Activated CD8-positive, alpha-beta memory T cell treated with anti-CD3 and anti-CD28 coated beads, Interleukin-2, amount 50 U/mL, for 48 hours (primary cell): ENCODE data around the gene TUT4.

Source experiments
- DNase-seq: peaks from one replicate; pipeline ENCODE4 v3.0.0-alpha.2; 2020

The TUT4 gene

DNA sequence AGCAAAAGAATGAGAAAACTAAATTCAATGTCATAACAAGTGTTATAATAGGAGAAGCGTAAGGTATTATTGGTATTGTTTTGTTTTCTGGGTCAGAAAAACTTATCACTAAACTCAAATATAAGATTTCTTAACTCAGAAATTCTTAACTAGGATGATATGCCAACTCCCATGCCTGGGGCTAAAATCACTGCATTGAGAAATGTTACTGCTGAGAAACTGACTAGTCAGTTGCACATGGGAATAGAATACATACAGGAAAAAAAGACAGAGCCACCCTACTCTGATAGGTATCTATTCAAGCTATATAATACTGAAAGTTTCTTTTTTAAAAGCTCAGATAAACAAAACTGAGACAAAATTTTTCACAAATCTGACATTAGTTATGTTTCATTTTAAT, 92.2 kb downstream of the TUT4 start:
- no peak for DNase-seq

DNA sequence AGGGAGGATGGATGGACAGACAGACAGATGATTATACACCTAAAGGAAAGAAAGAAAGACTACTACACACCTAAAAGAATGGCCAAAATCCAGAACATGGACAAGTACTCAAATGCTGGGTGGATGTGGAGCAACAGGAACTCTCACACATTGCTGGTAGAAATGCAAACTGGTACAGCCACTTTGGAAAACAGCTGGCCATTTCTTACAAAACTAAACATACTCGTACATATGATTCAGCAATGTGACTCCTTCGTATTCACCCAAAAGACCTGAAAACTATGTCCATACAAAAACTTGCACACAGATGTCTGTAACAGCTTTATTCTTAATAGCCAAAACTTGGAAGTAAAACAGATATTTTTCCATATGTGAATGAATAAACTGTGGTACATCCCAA, 97.2 kb downstream of the TUT4 start:
- no peak for DNase-seq

GRCh38 chr1:52454779-52455178, 98.1 kb downstream of the TUT4 start:
- no peak for DNase-seq

GRCh38 chr1:52454127-52454526, 98.8 kb downstream of the TUT4 start:
- DNase-seq: no peak

DNA sequence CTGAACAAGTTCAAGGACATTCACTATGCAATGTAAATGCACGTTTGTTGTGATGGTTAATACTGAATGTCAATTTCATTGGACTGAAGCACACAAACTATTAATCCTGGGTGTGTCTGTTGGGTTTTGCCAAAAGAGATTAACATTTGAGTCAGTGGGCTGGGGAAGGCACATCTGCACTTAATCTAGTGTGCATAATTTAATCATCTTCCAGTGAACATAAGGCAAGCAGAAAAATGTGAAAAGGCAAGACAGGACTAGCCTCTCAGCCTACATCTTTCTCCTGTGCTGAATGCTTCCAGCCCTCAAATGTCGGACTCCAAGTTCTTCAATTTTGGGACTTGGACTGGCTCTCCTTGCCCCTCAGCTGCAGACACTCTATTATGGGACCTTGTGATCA, 108.4 kb downstream of the TUT4 start:
- DNase-seq: no peak

- no peak for DNase-seq
Observed at GRCh38 chr1:52439976-52440375, 112.9 kb downstream of the TUT4 start.

- DNase-seq: no peak
Observed at GRCh38 chr1:52436817-52437216, 116.1 kb downstream of the TUT4 start.

DNA sequence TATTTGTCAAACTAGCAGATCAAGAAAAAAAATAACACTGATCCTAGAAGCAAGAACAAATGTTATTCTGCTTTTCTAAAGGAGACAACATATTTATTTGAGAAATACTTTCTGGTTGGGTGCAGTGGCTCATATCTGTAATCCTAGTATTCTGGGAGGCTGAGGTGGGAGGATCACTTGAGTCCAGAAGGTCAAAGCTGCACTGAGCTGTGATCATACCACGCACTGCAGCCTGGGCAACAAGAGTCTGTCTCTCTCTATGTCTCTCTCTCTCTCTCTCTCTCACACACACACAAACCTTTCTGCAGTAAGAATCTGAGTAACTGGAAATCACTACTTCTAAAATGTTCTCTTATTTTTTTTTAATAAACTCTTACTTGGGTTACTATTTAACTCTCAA, 117.2 kb downstream of the TUT4 start:
- DNase-seq: no peak

GRCh38 chr1:52435211-52435610, 117.7 kb downstream of the TUT4 start:
- no peak for DNase-seq

DNA sequence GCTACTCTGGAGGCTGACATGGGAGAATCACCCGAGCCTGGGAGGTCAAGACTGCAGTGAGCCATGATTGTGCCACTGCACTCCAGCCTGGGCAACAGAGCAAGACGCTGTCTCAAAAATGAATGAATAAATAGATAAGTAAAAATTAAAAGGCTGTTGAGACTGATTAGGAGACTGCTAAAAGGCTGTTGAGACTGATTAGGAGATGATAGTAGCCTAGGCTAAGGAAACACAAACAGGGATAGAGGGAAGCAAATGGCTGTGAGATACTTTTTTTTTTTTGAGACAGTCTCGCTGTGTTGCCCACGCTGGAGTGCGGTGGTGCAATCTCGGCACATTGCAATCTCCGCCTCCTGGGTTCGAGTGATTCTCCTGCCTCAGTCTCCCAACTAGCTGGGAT, 120.1 kb downstream of the TUT4 start:
- no peak for DNase-seq

DNA sequence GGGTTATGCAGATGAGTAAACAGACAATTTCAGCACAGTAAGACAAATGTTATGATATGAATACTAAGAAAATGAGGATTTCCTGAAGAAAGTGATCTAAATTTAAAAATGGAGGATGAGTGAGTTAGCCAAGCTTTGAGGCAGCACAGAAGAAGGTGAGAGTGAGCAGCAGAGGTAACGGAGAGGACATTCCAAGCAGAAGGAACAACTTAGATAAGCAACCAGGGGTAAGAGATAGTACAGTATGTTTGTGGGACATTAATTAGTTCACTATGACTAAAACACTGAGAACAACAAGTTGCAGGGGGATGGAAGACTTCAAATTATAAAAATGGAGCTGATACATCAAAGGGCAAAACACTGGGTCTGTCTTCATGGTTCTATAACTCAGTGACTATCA, 125.7 kb downstream of the TUT4 start:
- DNase-seq: no peak

DNA sequence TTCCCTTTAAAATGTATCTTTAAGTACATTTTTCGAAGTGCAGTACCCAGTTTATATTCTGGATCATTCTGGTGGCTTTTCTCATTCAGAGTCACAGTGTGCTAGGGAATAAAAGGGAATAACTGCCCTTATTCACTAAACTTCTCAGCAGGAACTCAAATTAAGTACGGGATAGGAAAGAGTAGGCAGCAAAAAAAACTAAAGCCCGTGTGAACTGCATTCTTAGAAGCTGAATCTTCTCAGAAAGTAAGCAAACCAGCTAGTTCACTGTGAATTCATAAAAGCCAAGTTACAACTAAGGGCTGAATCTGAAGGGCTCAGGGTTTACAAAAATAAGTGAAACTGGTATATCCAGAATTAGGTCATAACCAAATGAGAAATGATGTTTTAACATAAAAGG, 126.5 kb downstream of the TUT4 start:
- DNase-seq: no peak

DNA sequence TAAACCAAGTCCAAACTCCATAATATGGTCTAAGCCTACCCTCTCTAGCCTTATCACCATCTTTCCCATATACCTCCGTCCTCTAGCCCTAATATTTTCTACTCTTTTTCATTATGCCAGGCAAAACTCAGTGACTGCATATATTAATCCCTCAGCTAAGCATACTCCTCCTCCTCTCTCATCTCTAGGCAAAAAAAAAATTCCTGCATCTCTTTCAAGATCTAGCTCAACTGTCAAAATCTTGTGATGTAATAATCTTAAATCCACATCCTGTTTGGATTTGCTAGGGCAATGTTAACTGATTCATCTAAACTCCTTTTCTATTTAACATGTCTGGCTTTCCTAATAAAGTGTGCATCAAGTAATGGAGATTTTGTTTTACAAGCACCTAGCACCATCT, 128.1 kb downstream of the TUT4 start:
- DNase-seq: no peak

DNA sequence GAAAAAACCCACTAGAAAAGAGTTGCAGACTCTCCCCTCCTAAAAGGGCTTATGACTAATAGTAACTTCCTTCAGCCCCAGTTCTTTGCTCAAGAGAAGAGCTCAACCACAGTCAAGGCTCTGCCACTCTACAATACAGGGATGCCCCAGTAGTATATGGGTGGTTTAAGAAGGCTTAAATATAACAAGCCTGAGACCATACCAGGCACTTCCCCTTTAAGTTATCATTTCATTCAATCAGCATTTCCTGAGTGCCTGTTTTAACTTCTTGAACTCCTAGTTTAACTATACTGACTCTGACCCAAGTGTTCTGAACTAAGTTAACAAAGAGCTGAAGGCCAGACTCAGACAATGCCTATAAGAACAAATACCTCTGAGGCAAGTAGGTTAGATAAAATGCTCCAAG, 128.7 kb downstream of the TUT4 start:
- no peak for DNase-seq

DNA sequence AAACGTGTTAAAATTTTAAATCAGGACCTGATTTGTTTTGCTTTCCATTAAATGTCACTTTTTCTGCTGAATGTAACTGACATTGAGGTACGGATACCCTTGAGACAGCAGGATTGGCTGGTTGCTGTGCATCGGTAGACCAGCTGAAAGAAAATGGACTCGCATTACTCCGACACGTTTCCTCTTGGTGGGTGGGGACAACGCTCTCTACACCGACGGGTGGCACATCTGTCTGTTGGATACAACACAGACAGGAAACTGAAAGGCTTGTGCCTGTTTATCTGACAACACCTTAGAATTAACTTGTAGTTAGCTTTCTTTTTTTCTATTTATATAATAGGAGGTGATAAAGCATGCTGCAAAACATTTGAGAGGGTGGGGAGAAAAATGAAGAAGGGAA, 129.1 kb downstream of the TUT4 start:
- peak; percentile 59 for DNase-seq

- DNase-seq: no peak
Observed at GRCh38 chr1:52423055-52423454, 129.8 kb downstream of the TUT4 start.

- DNase-seq: no peak
Observed at GRCh38 chr1:52420713-52421112, 132.2 kb downstream of the TUT4 start.

- no peak for DNase-seq
Observed at GRCh38 chr1:52416811-52417210, 136.1 kb downstream of the TUT4 start.

- no peak for DNase-seq
Observed at GRCh38 chr1:52414942-52415341, 137.9 kb downstream of the TUT4 start.

- DNase-seq: no peak
Observed at GRCh38 chr1:52413410-52413989, 139.4 kb downstream of the TUT4 start.

DNA sequence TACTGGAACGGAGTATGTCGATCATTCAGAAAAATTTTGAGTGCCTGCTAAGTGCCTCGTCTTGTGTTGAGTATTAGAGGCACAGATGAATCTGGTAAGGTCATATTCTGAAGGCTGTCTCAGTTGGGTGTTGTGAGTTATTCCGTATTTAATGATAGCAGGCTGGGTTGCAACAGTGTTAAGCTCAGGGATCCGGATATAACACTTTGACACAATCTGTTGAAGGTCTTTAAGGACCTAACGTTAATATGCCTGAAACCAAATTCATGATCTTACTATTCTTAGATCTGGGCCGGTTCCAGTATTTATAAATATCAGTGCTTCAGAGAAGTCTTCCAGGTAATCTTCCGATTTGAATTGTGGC, 147.9 kb downstream of the TUT4 start:
- no peak for DNase-seq

DNA sequence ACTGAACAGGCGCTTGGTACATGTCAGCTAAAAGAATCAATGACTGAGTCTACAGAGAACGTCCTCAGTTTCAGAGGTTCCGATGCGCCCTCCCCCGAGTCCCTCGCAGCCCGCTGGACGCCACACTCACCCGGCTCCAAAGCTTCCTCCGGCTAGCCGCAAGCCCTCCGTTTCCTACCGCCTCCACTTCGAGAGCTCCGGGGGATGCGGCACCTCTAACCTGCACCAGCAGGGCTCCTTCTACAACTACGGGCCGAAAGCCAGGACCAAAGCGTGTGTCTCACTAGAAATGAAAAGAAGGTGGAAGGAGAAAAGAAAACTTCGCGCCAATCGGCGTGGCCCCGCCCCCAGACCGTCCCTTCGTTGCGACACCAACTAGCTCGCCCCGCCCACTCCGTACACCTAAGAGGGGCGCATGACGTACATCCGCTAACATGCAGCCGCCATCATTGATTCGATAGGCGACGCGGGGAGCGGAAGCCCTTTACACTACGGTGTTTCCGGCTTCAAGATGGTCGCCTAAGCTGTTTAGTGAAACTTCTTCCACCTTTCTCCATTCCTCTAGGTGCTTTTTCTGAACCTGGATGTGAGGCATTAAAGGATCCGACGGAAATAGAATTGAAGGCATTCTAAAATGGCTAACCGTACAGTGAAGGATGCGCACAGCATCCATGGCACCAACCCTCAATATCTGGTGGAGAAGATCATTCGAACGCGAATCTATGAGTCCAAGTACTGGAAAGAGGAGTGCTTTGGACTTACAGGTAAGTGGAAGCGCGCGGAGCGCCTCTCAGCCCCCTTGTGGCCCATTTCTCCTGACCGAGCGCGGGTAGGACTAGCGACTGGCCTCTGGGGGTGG, 148.5 kb downstream of the TUT4 start, which contains the start of the genes ORC1 and PRPF38A:
TSS of gene ORC1 (minus strand) at position 308 of the 859 bp plus-strand sequence. CDS start 2,200 bp downstream, outside the sequence.
TSS of gene PRPF38A (plus strand) at position 487 of the 859 bp plus-strand sequence. CDS start at position 635, 148 bp downstream.
- peak; percentile 98 for DNase-seq

GRCh38 chr1:52403566-52404115, 149.3 kb downstream of the TUT4 start:
- DNase-seq: no peak

GRCh38 chr1:52402860-52403240, 150.0 kb downstream of the TUT4 start:
- DNase-seq: no peak
